ENCODE results near the gene AK2.

Gene AK2

GRCh38 chr1:32962248-32962896 is 74.3 kb downstream of the AK2 start (continued):
- TF ChIP-seq BACH2 (CRISPR knock-in tag; IDR thresholded peaks at IDR 0.05; ENCODE audit: borderline replicate concordance) (no peak), ZNF70 (CRISPR knock-in tag; IDR thresholded peaks at IDR 0.05) (no peak)

DNA sequence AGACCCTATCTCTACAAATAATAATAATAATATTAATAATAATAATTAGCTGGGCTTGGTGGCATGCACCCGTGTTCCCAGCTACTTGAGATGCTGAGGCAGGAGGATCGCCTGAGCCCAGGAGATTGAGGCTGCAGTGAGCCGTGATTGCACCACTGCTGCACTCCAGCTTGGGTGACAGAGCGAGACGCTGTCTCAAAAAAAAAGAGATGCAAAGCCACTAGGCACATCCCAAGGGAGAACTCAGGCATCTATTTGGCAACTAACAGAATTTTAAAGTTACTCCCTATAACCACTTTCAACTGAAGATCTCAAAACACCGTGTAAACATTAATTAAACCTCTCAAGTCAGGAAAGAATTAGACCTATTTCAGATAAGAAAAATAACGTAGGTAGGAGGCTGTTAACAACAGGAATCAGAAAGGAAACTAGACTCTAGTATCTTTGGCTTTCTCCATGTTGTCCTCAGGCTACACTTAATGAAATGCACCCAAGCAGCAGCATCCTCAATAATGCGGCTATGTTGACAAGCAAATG is 75.8 kb downstream of the AK2 start:
- TF ChIP-seq ESRRG (CRISPR knock-in tag; IDR thresholded peaks at IDR 0.05) (no peak), ZNF8 (CRISPR knock-in tag; IDR thresholded peaks at IDR 0.05) (no peak), CSDC2 (CRISPR knock-in tag; IDR thresholded peaks at IDR 0.05) (no peak), SNAI2 (CRISPR knock-in tag; IDR thresholded peaks at IDR 0.05) (no peak)
- TF ChIP-seq, protein P1, sequence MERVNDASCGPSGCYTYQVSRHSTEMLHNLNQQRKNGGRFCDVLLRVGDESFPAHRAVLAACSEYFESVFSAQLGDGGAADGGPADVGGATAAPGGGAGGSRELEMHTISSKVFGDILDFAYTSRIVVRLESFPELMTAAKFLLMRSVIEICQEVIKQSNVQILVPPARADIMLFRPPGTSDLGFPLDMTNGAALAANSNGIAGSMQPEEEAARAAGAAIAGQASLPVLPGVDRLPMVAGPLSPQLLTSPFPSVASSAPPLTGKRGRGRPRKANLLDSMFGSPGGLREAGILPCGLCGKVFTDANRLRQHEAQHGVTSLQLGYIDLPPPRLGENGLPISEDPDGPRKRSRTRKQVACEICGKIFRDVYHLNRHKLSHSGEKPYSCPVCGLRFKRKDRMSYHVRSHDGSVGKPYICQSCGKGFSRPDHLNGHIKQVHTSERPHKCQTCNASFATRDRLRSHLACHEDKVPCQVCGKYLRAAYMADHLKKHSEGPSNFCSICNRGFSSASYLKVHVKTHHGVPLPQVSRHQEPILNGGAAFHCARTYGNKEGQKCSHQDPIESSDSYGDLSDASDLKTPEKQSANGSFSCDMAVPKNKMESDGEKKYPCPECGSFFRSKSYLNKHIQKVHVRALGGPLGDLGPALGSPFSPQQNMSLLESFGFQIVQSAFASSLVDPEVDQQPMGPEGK (CRISPR knock-in tag; IDR thresholded peaks at IDR 0.05; ENCODE audit: borderline replicate concordance): no peak
- no peak for ATAC-seq

DNA sequence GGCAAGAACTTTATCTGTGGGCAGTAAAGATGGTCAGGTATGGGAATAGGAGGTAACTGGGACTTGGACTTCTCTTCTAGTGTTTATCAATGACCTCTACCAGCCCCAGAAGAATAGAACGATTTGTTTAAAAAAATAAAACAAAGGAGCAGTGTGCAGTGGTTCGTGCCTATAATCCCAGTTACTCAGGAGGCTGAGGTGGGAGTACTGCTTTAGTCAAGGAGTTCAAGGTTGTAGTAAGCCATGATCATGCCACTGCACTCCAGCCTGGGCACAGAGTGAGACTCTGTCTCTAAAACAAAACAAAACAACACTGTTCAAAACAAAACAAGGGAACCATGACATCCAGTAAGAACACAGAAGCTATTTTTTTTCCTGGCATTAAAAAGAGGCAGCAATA is 76.3 kb downstream of the AK2 start:
- ATAC-seq: no peak
- TF ChIP-seq ISL1 (CRISPR knock-in tag; IDR thresholded peaks at IDR 0.05) (no peak), CREB5 (CRISPR knock-in tag; IDR thresholded peaks at IDR 0.05; ENCODE audit: low read depth) (no peak), TCF4 (CRISPR knock-in tag; IDR thresholded peaks at IDR 0.05; ENCODE audit: borderline replicate concordance) (no peak), BACH2 (CRISPR knock-in tag; IDR thresholded peaks at IDR 0.05; ENCODE audit: borderline replicate concordance) (no peak)
- TF ChIP-seq, protein P2, sequence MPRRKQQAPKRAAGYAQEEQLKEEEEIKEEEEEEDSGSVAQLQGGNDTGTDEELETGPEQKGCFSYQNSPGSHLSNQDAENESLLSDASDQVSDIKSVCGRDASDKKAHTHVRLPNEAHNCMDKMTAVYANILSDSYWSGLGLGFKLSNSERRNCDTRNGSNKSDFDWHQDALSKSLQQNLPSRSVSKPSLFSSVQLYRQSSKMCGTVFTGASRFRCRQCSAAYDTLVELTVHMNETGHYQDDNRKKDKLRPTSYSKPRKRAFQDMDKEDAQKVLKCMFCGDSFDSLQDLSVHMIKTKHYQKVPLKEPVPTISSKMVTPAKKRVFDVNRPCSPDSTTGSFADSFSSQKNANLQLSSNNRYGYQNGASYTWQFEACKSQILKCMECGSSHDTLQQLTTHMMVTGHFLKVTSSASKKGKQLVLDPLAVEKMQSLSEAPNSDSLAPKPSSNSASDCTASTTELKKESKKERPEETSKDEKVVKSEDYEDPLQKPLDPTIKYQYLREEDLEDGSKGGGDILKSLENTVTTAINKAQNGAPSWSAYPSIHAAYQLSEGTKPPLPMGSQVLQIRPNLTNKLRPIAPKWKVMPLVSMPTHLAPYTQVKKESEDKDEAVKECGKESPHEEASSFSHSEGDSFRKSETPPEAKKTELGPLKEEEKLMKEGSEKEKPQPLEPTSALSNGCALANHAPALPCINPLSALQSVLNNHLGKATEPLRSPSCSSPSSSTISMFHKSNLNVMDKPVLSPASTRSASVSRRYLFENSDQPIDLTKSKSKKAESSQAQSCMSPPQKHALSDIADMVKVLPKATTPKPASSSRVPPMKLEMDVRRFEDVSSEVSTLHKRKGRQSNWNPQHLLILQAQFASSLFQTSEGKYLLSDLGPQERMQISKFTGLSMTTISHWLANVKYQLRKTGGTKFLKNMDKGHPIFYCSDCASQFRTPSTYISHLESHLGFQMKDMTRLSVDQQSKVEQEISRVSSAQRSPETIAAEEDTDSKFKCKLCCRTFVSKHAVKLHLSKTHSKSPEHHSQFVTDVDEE (CRISPR knock-in tag; IDR thresholded peaks at IDR 0.05): no peak

DNA sequence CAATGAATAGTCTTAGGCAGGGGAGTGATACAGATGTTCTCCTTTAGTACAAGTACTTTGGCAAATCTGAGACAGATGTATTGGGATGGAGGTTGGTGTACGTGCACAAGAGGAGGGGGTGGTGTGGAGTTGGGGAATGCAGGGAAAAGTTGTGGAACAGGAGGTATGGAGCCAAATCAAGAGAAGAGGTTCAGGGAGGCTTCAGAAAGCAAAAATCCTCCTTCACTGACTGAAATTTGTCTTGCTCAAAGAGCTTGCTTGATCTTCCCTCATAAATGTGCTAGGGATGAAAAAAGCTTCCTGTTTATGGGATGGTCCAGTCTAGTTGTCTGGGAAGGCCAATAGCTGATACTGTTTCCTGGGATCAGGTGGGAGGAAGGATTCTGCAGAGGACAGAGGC is 77.9 kb downstream of the AK2 start:
- no peak for ATAC-seq
- TF ChIP-seq, protein P3, sequence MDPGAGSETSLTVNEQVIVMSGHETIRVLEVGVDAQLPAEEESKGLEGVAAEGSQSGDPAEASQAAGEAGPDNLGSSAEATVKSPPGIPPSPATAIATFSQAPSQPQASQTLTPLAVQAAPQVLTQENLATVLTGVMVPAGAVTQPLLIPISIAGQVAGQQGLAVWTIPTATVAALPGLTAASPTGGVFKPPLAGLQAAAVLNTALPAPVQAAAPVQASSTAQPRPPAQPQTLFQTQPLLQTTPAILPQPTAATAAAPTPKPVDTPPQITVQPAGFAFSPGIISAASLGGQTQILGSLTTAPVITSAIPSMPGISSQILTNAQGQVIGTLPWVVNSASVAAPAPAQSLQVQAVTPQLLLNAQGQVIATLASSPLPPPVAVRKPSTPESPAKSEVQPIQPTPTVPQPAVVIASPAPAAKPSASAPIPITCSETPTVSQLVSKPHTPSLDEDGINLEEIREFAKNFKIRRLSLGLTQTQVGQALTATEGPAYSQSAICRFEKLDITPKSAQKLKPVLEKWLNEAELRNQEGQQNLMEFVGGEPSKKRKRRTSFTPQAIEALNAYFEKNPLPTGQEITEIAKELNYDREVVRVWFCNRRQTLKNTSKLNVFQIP (CRISPR knock-in tag; IDR thresholded peaks at IDR 0.05; ENCODE audit: borderline replicate concordance, low read depth): no peak
- TF ChIP-seq ISL1 (CRISPR knock-in tag; IDR thresholded peaks at IDR 0.05): no peak
- TF ChIP-seq, protein P4, sequence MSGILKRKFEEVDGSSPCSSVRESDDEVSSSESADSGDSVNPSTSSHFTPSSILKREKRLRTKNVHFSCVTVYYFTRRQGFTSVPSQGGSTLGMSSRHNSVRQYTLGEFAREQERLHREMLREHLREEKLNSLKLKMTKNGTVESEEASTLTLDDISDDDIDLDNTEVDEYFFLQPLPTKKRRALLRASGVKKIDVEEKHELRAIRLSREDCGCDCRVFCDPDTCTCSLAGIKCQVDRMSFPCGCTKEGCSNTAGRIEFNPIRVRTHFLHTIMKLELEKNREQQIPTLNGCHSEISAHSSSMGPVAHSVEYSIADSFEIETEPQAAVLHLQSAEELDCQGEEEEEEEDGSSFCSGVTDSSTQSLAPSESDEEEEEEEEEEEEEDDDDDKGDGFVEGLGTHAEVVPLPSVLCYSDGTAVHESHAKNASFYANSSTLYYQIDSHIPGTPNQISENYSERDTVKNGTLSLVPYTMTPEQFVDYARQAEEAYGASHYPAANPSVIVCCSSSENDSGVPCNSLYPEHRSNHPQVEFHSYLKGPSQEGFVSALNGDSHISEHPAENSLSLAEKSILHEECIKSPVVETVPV (CRISPR knock-in tag; IDR thresholded peaks at IDR 0.05): no peak
- TF ChIP-seq TOX (CRISPR knock-in tag; IDR thresholded peaks at IDR 0.05; ENCODE audit: borderline replicate concordance): no peak
- TF ChIP-seq, protein P2 (CRISPR knock-in tag; IDR thresholded peaks at IDR 0.05): no peak
- no peak for TF ChIP-seq BACH2 (CRISPR knock-in tag; IDR thresholded peaks at IDR 0.05; ENCODE audit: borderline replicate concordance)
- TF ChIP-seq CREB5 (CRISPR knock-in tag; IDR thresholded peaks at IDR 0.05; ENCODE audit: low read depth): no peak

Data from SK-N-SH treated with all-trans-retinoic acid at 6 μM for 48 hours (cell line).